Activated CD4-positive, alpha-beta memory T cell treated with anti-CD3 and anti-CD28 coated beads for 36 hours (primary cell): Measurements from ENCODE around the gene COPS2. TPM values are rescaled to one million over a fixed set of nuclear protein-coding genes. Genes with fewer than 3 reads are reported as not detected.
A peak's percentile ranks its signal among the peaks of the same experiment; 100 is the strongest.
"Not testable (repeated sequence)": the region's sequence is repeated elsewhere in the genome, so short reads cannot be mapped to it uniquely, and the experiment has no call there.

Source experiments
- CTCF ChIA-PET: fragments of 350-600 bp; sonication (Branson Sonifier 250); formaldehyde crosslinking; loops from one replicate; lab custom pipeline; 2021; ENCODE audit warnings: antibody characterized with exemption, inconsistent platforms; lab: Charles Lee
- POLR2A ChIA-PET: fragments of 350-600 bp; sonication (Branson Sonifier 250); formaldehyde crosslinking; loops from one replicate; lab custom pipeline; 2021; ENCODE audit warnings: antibody characterized with exemption; lab: Charles Lee
- DNase-seq: peaks from one replicate; pipeline ENCODE4 v3.0.0-alpha.2; 2020
- H3K27ac Mint-ChIP-seq: one replicate; pipeline ENCODE4 v1.8.0; 2021; ENCODE audit warnings: mixed read lengths
- H3K27me3 Mint-ChIP-seq: one replicate; pipeline ENCODE4 v1.8.0; 2021; ENCODE audit warnings: mixed read lengths
- H3K36me3 Mint-ChIP-seq: one replicate; pipeline ENCODE4 v1.8.0; 2021; ENCODE audit warnings: mixed read lengths
- H3K4me1 Mint-ChIP-seq: one replicate; pipeline ENCODE4 v1.8.0; 2021; ENCODE audit warnings: low read depth, mixed read lengths
- H3K4me3 Mint-ChIP-seq: one replicate; pipeline ENCODE4 v1.8.0; 2021; ENCODE audit warnings: mild to moderate bottlenecking, mixed read lengths
- H3K9me3 Mint-ChIP-seq: one replicate; pipeline ENCODE4 v1.8.0; 2021; ENCODE audit warnings: mixed read lengths
- intact Hi-C: fragments of 100-400 bp; cut with micrococcal nuclease; formaldehyde crosslinking; loops from one replicate; pipeline ENCODE4 v1.15.1; 2023
- total RNA-seq, 2 experiments: library from RNA; stranded (reverse); gene quantifications; one replicate each; pipeline ENCODE4 v1.2.3, GENCODE V29; 2021

COPS2 gene
- 10 to 100 TPM; 79.8 to 80.0 TPM for total RNA-seq

- Mint-ChIP-seq H3K4me3 (peak within 1 kb of the TSS; percentile 99), H3K27me3 (no peaks in the 10 kb centered on the region), H3K4me1 (peaks cover 50% of the 10 kb centered on the region), H3K9me3 (no peaks in the 10 kb centered on the region), H3K36me3 (peaks cover 4% of the 10 kb centered on the region), H3K27ac (peak within 1 kb of the TSS; percentile 97)
- ChIA-PET POLR2A (interaction anchor here (0.6 to 2.5 kb wide), 10 partner anchors 14 to 1754 kb away, joined by 3 to 48 read pairs (median 4); partner anchors contain the start of genes CEP152, EID1, GALK2 and SECISBP2L), CTCF (interaction anchor here (1.0 to 3.3 kb wide), 7 partner anchors 9 to 295 kb away, joined by 3 to 23 read pairs (median 4); partner anchors contain the start of genes EID1 and GALK2)
- peak; percentile 97 for DNase-seq
- intact Hi-C loops, result loop anchor here (1.0 to 10.0 kb wide), 10 partner anchors 9 to 1750 kb away; partner anchors contain the start of genes AP4E1, CEP152, DUT and EID1
Observed at GRCh38 chr15:49155110-49155833, at the start of gene COPS2. Gene COPS2 (minus strand): TSS chr15:49155599. CDS start chr15:49155578, 21 bp downstream.

DNA sequence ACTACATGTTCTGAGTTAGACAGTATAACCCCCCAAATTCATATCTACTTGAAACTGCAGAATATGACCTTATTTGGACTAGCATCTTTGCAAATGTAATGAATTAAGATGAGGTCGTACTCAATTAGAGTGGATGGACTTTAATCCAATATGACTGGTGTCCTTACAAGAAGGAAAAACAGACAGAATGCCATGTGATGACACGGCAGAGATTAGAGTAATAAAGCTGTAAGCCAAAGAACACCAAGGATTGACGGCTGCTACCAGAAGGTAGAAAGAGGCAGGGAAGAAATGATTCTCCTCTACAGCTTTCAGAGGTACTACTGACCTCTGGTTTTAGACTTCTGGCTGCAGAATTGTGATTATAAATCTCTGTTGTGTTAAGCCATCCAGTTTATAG, 44.9 kb upstream of the COPS2 start:
- DNase-seq, result no peak
- H3K27me3 Mint-ChIP-seq, result no peaks in the 10 kb centered on the region
- no peak overlapping the region for H3K27ac Mint-ChIP-seq
- CTCF ChIA-PET, result no interaction called here
- peaks cover 8% of the 10 kb centered on the region for H3K9me3 Mint-ChIP-seq
- H3K4me3 Mint-ChIP-seq, result no peak overlapping the region
- POLR2A ChIA-PET, result interaction anchor here (0.7 kb wide), 1 partner anchor 430 kb away, joined by 3 read pairs; no protein-coding TSS in a partner anchor
- intact Hi-C loops, result no loop called here
- H3K4me1 Mint-ChIP-seq, result peaks cover 4% of the 10 kb centered on the region
- H3K36me3 Mint-ChIP-seq, result peaks cover 28% of the 10 kb centered on the region

GRCh38 chr15:49199666-49200065, 44.3 kb upstream of the COPS2 start:
- intact Hi-C loops, result no loop called here
- ChIA-PET POLR2A (no interaction called here), CTCF (no interaction called here)
- H3K36me3 Mint-ChIP-seq, result peaks cover 21% of the 10 kb centered on the region
- no peak overlapping the region for H3K4me3 Mint-ChIP-seq
- no peak for DNase-seq
- H3K4me1 Mint-ChIP-seq, result peaks cover 4% of the 10 kb centered on the region
- H3K9me3 Mint-ChIP-seq, result peaks cover 1% of the 10 kb centered on the region
- no peak overlapping the region for H3K27ac Mint-ChIP-seq
- no peaks in the 10 kb centered on the region for H3K27me3 Mint-ChIP-seq

- ChIA-PET CTCF (no interaction called here), POLR2A (no interaction called here)
- DNase-seq, result no peak
- H3K27ac Mint-ChIP-seq, result no peak overlapping the region
- no peaks in the 10 kb centered on the region for H3K9me3 Mint-ChIP-seq
- peaks cover 6% of the 10 kb centered on the region for H3K4me1 Mint-ChIP-seq
- H3K27me3 Mint-ChIP-seq, result no peaks in the 10 kb centered on the region
- no peak overlapping the region for H3K4me3 Mint-ChIP-seq
- peaks cover 3% of the 10 kb centered on the region for H3K36me3 Mint-ChIP-seq
- intact Hi-C loops, result no loop called here
Observed at GRCh38 chr15:49196856-49197255, 41.5 kb upstream of the COPS2 start.

DNA sequence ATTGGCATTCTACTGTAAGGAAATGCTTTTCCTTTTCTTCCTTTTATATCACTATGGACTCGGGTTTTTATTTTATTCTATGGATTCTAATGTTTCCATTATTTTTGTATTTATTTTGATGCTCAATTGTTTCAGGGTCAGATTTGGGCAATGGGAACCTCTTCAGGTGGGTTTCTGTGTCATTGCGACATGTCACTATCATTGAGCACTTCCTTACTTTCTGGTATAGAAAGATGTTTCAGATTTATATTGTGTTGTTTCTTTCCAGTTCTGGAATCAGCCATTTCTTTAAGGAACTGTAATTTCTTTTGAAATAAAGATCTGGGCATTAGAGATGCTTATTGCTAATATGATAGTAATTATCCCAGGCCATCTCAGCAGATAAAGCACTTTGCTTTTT, 36.5 kb upstream of the COPS2 start:
- Mint-ChIP-seq H3K4me1 (peaks cover 26% of the 10 kb centered on the region), H3K27me3 (no peaks in the 10 kb centered on the region), H3K4me3 (no peak overlapping the region), H3K36me3 (peaks cover 2% of the 10 kb centered on the region), H3K27ac (no peak overlapping the region), H3K9me3 (no peaks in the 10 kb centered on the region)
- POLR2A ChIA-PET, result no interaction called here
- CTCF ChIA-PET, result no interaction called here
- DNase-seq, result no peak
- intact Hi-C loops, result no loop called here

- ChIA-PET POLR2A (no interaction called here), CTCF (no interaction called here)
- Mint-ChIP-seq H3K36me3 (peaks cover 8% of the 10 kb centered on the region), H3K4me3 (no peak overlapping the region), H3K27ac (no peak overlapping the region), H3K9me3 (no peaks in the 10 kb centered on the region), H3K4me1 (peaks cover 31% of the 10 kb centered on the region), H3K27me3 (no peaks in the 10 kb centered on the region)
- intact Hi-C loops, result no loop called here
- no peak for DNase-seq
Observed at GRCh38 chr15:49190586-49190985, 35.2 kb upstream of the COPS2 start.

- POLR2A ChIA-PET, result no interaction called here
- Mint-ChIP-seq H3K9me3 (no peaks in the 10 kb centered on the region), H3K27ac (no peak overlapping the region), H3K36me3 (peaks cover 12% of the 10 kb centered on the region), H3K4me3 (no peak overlapping the region), H3K27me3 (no peaks in the 10 kb centered on the region), H3K4me1 (peaks cover 38% of the 10 kb centered on the region)
- DNase-seq, result no peak
- CTCF ChIA-PET, result no interaction called here
- intact Hi-C loops, result no loop called here
Observed at GRCh38 chr15:49189631-49190030, 34.2 kb upstream of the COPS2 start.

GRCh38 chr15:49188933-49189332, 33.5 kb upstream of the COPS2 start:
- POLR2A ChIA-PET, result no interaction called here

GRCh38 chr15:49187549-49188245, 32.3 kb upstream of the COPS2 start:
- Mint-ChIP-seq H3K27ac (no peak overlapping the region), H3K4me1 (peaks cover 46% of the 10 kb centered on the region), H3K36me3 (peaks cover 15% of the 10 kb centered on the region), H3K4me3 (no peak overlapping the region), H3K27me3 (no peaks in the 10 kb centered on the region), H3K9me3 (no peaks in the 10 kb centered on the region)
- intact Hi-C loops, result no loop called here
- CTCF ChIA-PET, result interaction anchor here (1.4 kb wide), 1 partner anchor 42 kb away, joined by 3 read pairs; no protein-coding TSS in a partner anchor
- POLR2A ChIA-PET, result no interaction called here
- DNase-seq, result no peak

More at GRCh38 chr15:49188933-49189332, 33.5 kb upstream of the COPS2 start:
- Mint-ChIP-seq H3K36me3 (peaks cover 13% of the 10 kb centered on the region), H3K27ac (no peak overlapping the region), H3K4me1 (peaks cover 44% of the 10 kb centered on the region), H3K27me3 (no peaks in the 10 kb centered on the region), H3K9me3 (no peaks in the 10 kb centered on the region), H3K4me3 (no peak overlapping the region)
- intact Hi-C loops, result no loop called here
- CTCF ChIA-PET, result interaction anchor here (0.6 to 1.4 kb wide), 2 partner anchors 30 to 43 kb away, joined by 3 read pairs; no protein-coding TSS in a partner anchor
- no peak for DNase-seq

DNA sequence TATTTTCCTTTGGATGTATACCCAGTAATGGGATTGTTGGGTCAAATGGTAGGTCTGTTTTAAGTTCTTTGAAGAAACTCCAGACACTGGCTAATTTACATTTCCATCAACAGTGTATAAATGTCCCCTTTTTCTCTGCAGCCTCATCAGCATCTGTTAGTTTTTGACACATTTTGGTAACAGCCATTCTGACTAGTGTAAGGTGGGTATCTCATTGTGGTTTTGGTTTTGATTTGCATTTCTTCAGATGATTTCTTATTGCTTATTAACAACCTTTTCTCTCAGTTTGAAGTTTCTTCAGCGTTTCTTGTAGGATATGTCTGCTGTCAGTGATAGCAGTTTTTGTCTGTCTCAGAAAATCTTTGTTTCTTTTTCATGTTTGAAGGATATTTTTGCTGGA, 30.1 kb upstream of the COPS2 start:
- POLR2A ChIA-PET, result no interaction called here
- Mint-ChIP-seq H3K27me3 (no peaks in the 10 kb centered on the region), H3K4me1 (peaks cover 39% of the 10 kb centered on the region), H3K36me3 (peaks cover 21% of the 10 kb centered on the region), H3K4me3 (no peak overlapping the region), H3K27ac (peak overlapping the region; percentile 9), H3K9me3 (no peaks in the 10 kb centered on the region)
- DNase-seq, result no peak
- CTCF ChIA-PET, result no interaction called here
- intact Hi-C loops, result no loop called here

DNA sequence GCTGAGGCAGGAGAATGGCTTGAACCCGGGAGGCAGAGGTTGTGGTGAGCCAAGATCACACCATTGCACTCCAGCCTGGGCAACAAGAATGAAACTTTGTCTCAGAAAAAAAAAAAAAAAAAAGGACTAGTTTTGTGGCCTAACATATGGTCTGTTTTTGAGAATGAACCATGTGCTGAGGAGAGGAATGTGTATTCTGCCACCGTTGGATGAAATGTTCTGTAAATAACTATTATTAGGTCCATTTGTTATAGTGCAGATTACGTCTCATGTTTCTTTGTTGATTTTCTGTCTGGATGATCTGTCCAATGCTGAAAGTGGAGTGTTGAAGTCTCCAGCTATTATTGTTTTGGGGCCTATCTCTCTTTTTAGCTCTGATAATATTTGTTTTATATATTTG, 28.3 kb upstream of the COPS2 start:
- H3K27me3 Mint-ChIP-seq, DNase-seq, intact Hi-C loops, H3K4me3 Mint-ChIP-seq, H3K27ac Mint-ChIP-seq, H3K9me3 Mint-ChIP-seq: not testable (repeated sequence)
- peaks cover 21% of the 10 kb centered on the region for H3K36me3 Mint-ChIP-seq
- ChIA-PET POLR2A (interaction anchor here (0.7 kb wide), 1 partner anchor 410 kb away, joined by 3 read pairs; no protein-coding TSS in a partner anchor), CTCF (interaction anchor here (0.8 kb wide), 1 partner anchor 37 kb away, joined by 3 read pairs; no protein-coding TSS in a partner anchor)
- peaks cover 36% of the 10 kb centered on the region for H3K4me1 Mint-ChIP-seq

DNA sequence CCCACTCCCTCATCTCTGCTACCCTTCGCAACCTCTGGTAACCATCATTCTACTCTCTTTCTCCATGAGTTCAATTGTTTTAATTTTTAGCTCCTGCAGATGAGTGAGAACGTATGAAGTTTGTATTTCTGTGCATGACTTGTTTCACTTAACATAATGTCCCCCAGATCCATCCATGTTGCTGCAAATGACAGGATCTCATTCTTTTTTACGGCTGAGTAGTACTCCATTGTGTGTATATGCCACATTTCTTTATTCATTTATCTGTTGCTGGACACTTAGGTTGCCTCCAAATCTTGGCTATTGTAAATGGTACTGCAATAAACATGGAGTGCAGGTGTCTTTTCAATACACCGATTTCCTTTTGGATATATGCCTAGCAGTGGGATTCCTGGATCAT, 26.7 kb upstream of the COPS2 start:
- intact Hi-C loops, result no loop called here
- Mint-ChIP-seq H3K4me1 (peaks cover 28% of the 10 kb centered on the region), H3K36me3 (peaks cover 25% of the 10 kb centered on the region), H3K4me3 (no peak overlapping the region), H3K27ac (no peak overlapping the region), H3K27me3 (no peaks in the 10 kb centered on the region), H3K9me3 (no peaks in the 10 kb centered on the region)
- DNase-seq, result no peak
- ChIA-PET POLR2A (no interaction called here), CTCF (no interaction called here)
